ENCODE data around the gene JPH4. TPM values are rescaled to one million over a fixed set of nuclear protein-coding genes. Genes with fewer than 3 reads are reported as not detected.

JPH4 gene
- total and polyA plus RNA-seq, 12 donors = 0.06 to 0.38 (median 0.15) TPM; not detected in 1

- WGBS, 2 donors = 87 to 94% methylated on average over 13 of the region's 13 CpGs
- no peaks in the 10 kb centered on the region for H3K27me3 ChIP-seq
- no peak for ATAC-seq
- H3K36me3 ChIP-seq = peaks cover 0 to 66% (median 0%) of the 10 kb centered on the region in 9 donors
- H3K4me1 ChIP-seq = peaks cover 2 to 25% (median 12%) of the 10 kb centered on the region in 9 donors
- no peak overlapping the region for H3K4me3 ChIP-seq
- no peak for TF ChIP-seq CTCF (IDR thresholded peaks at IDR 0.05)
- no peak for DNase-seq
- H3K27ac ChIP-seq = no peak overlapping the region
- H3K9me3 ChIP-seq = no peaks in the 10 kb centered on the region
- intact Hi-C loops (cut with DNase I) = loop anchor here in 6 of 10 donors (5.0 to 10.0 kb wide), 4 partner anchors 82 to 299 kb away; partner anchors contain the start of gene PABPN1 (in 2 of the 6)
Measured at GRCh38 chr14:23564181-23564812, 14.3 kb downstream of the JPH4 start.

DNA sequence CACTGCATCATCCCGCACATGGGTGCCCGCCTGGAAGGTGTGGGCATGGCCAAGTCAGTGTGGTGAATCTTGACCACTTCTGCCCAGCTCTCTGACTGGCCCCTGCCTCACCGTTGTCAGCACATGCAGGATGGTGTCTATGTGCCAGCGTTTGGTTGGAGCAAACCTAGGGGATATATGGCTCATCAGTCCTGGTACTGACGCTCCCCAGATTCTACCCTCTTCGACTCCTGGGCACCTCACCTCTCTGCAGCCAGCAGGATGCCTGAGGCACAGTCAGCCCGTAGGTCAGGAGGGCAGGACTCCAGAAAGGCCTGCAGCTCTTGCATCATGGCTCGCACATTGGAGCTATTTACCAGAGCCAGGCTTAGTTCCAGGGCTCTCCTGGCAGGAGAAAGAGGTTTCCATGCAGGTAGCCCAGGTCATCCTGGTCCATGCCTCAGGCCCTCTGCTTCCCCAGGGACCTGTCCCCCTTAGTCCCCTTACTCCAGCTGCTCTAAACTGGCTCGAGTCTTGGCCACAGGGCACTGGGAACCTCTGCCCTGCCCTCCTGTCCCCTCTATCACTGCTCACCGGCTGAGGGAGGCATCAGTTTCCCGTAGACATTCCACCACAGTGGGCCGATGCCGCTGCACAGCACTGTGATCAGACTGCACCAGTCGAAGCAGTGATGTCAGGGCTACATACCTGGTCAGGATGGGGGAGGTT is 15.0 kb downstream of the JPH4 start:
- no peaks in the 10 kb centered on the region for H3K9me3 ChIP-seq
- DNase-seq = no peak
- no peak overlapping the region for H3K4me3 ChIP-seq
- 81 to 84% methylated on average over 14 of the region's 14 CpGs for WGBS, 2 donors
- intact Hi-C loops (cut with DNase I) = loop anchor here in 8 of 10 donors (2.0 to 10.0 kb wide), 7 partner anchors 81 to 299 kb away; partner anchors contain the start of gene PABPN1 (in 2 of the 8)
- no peaks in the 10 kb centered on the region for H3K27me3 ChIP-seq
- H3K4me1 ChIP-seq = peaks cover 2 to 25% (median 12%) of the 10 kb centered on the region in 9 donors
- no peak for ATAC-seq
- no peak for TF ChIP-seq CTCF (IDR thresholded peaks at IDR 0.05)
- peaks cover 0 to 72% (median 0%) of the 10 kb centered on the region in 9 donors for H3K36me3 ChIP-seq
- H3K27ac ChIP-seq = no peak overlapping the region

- no peak overlapping the region for H3K4me3 ChIP-seq
- H3K4me1 ChIP-seq = peaks cover under 1 to 19% (median 8%) of the 10 kb centered on the region in 9 donors
- H3K9me3 ChIP-seq = no peaks in the 10 kb centered on the region
- peaks cover 0 to 77% (median 0%) of the 10 kb centered on the region in 9 donors for H3K36me3 ChIP-seq
- 87 to 93% methylated on average over 2 of the region's 2 CpGs for WGBS, 2 donors
- H3K27ac ChIP-seq = no peak overlapping the region
- ATAC-seq (peak in 2 of 8 donors; percentile 14 to 24), DNase-seq (no peak)
- no peaks in the 10 kb centered on the region for H3K27me3 ChIP-seq
- intact Hi-C loops (cut with DNase I) = loop anchor here in 9 of 10 donors (1.0 to 10.0 kb wide), 8 partner anchors 81 to 298 kb away; partner anchors contain the start of gene PABPN1 (in 2 of the 9)
- peak; percentile 83 to 94 (median 89) for TF ChIP-seq CTCF (IDR thresholded peaks at IDR 0.05)
Measured at GRCh38 chr14:23562822-23563472, 15.6 kb downstream of the JPH4 start.
